H1 (cell line): ENCODE results near the gene NAT8L. TPM values are rescaled to one million over a fixed set of nuclear protein-coding genes. Genes with fewer than 3 reads are reported as not detected.
A peak's percentile ranks its signal among the peaks of the same experiment; 100 is the strongest.

Source experiments
- CTCF ChIA-PET: fragments of 300-600 bp; sonication (Branson Sonifier 250); formaldehyde crosslinking; loops from one replicate; lab custom pipeline; 2021; ENCODE audit not compliant: partially characterized antibody; lab: Charles Lee
- POLR2A ChIA-PET: fragments of 300-600 bp; sonication (Branson Sonifier 250); formaldehyde crosslinking; loops from one replicate; lab custom pipeline; 2021; ENCODE audit warnings: inconsistent platforms; ENCODE audit not compliant: partially characterized antibody; lab: Charles Lee
- DNase-seq, 2 experiments: peaks; one replicate each; pipeline versions ENCODE4 v3.0.0 to v3.0.0-alpha.2; 2010 to 2022; ENCODE audit warnings: low spot score in 2 of 2, low read depth in 1 of 2, mixed read lengths in 1 of 2
- FAIRE-seq: peaks from 2 replicates; lab custom pipeline; 2011; peaks lifted over from hg19 to GRCh38; lab: Jason Lieb, UNC
- H2AFZ ChIP-seq: 2 replicates; pipeline ENCODE4 v1.8.1; 2012; ENCODE audit warnings: low read length, inconsistent platforms
- H2AK5ac ChIP-seq: 2 replicates; pipeline ENCODE4 v1.6.1; 2013; ENCODE audit warnings: low read depth, low read length
- H2BK120ac ChIP-seq: replicated peaks from 2 replicates; pipeline ENCODE3; 2013; ENCODE audit warnings: low read depth, low read length, inconsistent platforms
- H2BK12ac ChIP-seq: 2 replicates; pipeline ENCODE4 v1.6.1; 2013; ENCODE audit warnings: low read depth, low read length
- H2BK15ac ChIP-seq: 2 replicates; pipeline ENCODE4 v1.6.1; 2013; ENCODE audit warnings: low read length
- H2BK20ac ChIP-seq: 2 replicates; pipeline ENCODE4 v1.6.1; 2013; ENCODE audit warnings: low read length
- H2BK5ac ChIP-seq: 2 replicates; pipeline ENCODE4 v1.6.1; 2013; ENCODE audit warnings: low read depth, low read length
- H3K14ac ChIP-seq: 2 replicates; pipeline ENCODE4 v1.6.1; 2013; ENCODE audit warnings: inconsistent platforms; ENCODE audit not compliant: insufficient read length
- H3K18ac ChIP-seq: 2 replicates; pipeline ENCODE4 v1.6.1; 2013; ENCODE audit warnings: low read length; ENCODE audit errors: extremely low read depth
- H3K23ac ChIP-seq: 2 replicates; pipeline ENCODE4 v1.6.1; 2013; ENCODE audit warnings: inconsistent platforms; ENCODE audit not compliant: insufficient read length
- H3K23me2 ChIP-seq: 2 replicates; pipeline ENCODE4 v1.6.1; 2013; ENCODE audit warnings: low read depth, low read length
- H3K27ac ChIP-seq: 2 replicates; pipeline ENCODE4 v1.6.1; 2011; ENCODE audit warnings: low read depth, low read length, inconsistent platforms
- H3K27me3 ChIP-seq, 4 experiments: replicated peaks in 1 of 4; 1 replicate in 1 of 4; 2 replicates in 3 of 4; pipeline versions ENCODE4 v1.6.1 to v1.8.1; 2011 to 2013; ENCODE audit warnings: low read length in 3 of 4, mild to moderate bottlenecking in 3 of 4, inconsistent platforms in 2 of 4, mixed read lengths in 2 of 4, moderate library complexity in 1 of 4; ENCODE audit not compliant: control insufficient read depth in 3 of 4, insufficient read depth in 3 of 4; ENCODE audit errors: extremely low read depth in 1 of 4
- H3K36me3 ChIP-seq, 4 experiments: 2 replicates each; pipeline versions ENCODE4 v1.6.1 to v1.8.1; 2011 to 2013; ENCODE audit warnings: mild to moderate bottlenecking in 4 of 4, low read length in 3 of 4, moderate library complexity in 2 of 4, control low read depth in 1 of 4, inconsistent platforms in 1 of 4; ENCODE audit not compliant: insufficient read depth in 4 of 4, control insufficient read depth in 2 of 4
- H3K4ac ChIP-seq: replicated peaks from 2 replicates; pipeline ENCODE3; 2013; ENCODE audit warnings: low read length, low read depth, mixed read lengths, inconsistent platforms; ENCODE audit not compliant: insufficient read length
- H3K4me1 ChIP-seq, 4 experiments: replicated peaks in 1 of 4; 1 replicate in 1 of 4; 2 replicates in 3 of 4; pipeline versions ENCODE4 v1.6.1 to v1.8.1; 2011 to 2013; ENCODE audit warnings: low read length in 3 of 4, inconsistent platforms in 2 of 4, mixed read lengths in 1 of 4; ENCODE audit not compliant: insufficient read depth in 4 of 4, control insufficient read depth in 3 of 4
- H3K4me2 ChIP-seq, 2 experiments: 2 replicates each; pipeline versions ENCODE4 v1.6.1 to v1.8.1; 2011 to 2013; ENCODE audit warnings: low read depth in 2 of 2, low read length in 2 of 2, control low read depth in 1 of 2, inconsistent platforms in 1 of 2, mild to moderate bottlenecking in 1 of 2; ENCODE audit not compliant: insufficient read depth in 1 of 2
- H3K4me3 ChIP-seq, 4 experiments: fragments of 200-600, 300-600 bp in 1 of 4; sonication (generic), shearing (Covaris generic), sonication (Bioruptor Twin) in 1 of 4; 2 replicates each; pipeline versions ENCODE4 v1.5.1 to v1.8.1; 2011 to 2016; ENCODE audit warnings: low read length in 4 of 4, low read depth in 3 of 4, control low read depth in 2 of 4, inconsistent platforms in 2 of 4, mild to moderate bottlenecking in 2 of 4, mixed read lengths in 1 of 4, moderate library complexity in 1 of 4; ENCODE audit not compliant: insufficient read depth in 2 of 4; ENCODE audit errors: extremely low read depth in 1 of 4
- H3K56ac ChIP-seq: replicated peaks from 2 replicates; pipeline ENCODE3; 2013; ENCODE audit warnings: low read depth, mild to moderate bottlenecking, mixed read lengths, low read length, inconsistent platforms; ENCODE audit not compliant: insufficient read length
- H3K79me1 ChIP-seq: 2 replicates; pipeline ENCODE4 v1.6.1; 2013; ENCODE audit warnings: low read depth, low read length, control low read depth
- H3K79me2 ChIP-seq, 2 experiments: 2 replicates each; pipeline versions ENCODE4 v1.6.1 to v1.8.1; 2012 to 2013; ENCODE audit warnings: low read length in 2 of 2, mild to moderate bottlenecking in 2 of 2, inconsistent platforms in 1 of 2; ENCODE audit not compliant: insufficient read depth in 2 of 2, control insufficient read depth in 1 of 2
- H3K9ac ChIP-seq, 4 experiments: replicated peaks in 1 of 4; 1 replicate in 1 of 4; 2 replicates in 3 of 4; pipeline versions ENCODE4 v1.6.1 to v1.8.1; 2011 to 2013; ENCODE audit warnings: low read depth in 3 of 4, low read length in 3 of 4, control low read depth in 2 of 4, mild to moderate bottlenecking in 2 of 4, moderate library complexity in 2 of 4, inconsistent platforms in 1 of 4; ENCODE audit errors: extremely low read depth in 1 of 4
- H3K9me3 ChIP-seq, 2 experiments: 2 replicates each; pipeline versions ENCODE4 v1.6.1 to v1.8.1; 2012 to 2013; ENCODE audit warnings: mild to moderate bottlenecking in 2 of 2, moderate library complexity in 2 of 2, control low read depth in 1 of 2, inconsistent platforms in 1 of 2, low read depth in 1 of 2, low read length in 1 of 2, mixed read lengths in 1 of 2; ENCODE audit not compliant: insufficient read depth in 2 of 2
- H4K20me1 ChIP-seq, 2 experiments: replicated peaks in 1 of 2; 2 replicates each; pipeline versions ENCODE3 to v1.8.1; 2011 to 2013; ENCODE audit warnings: inconsistent platforms in 2 of 2, low read length in 2 of 2, mild to moderate bottlenecking in 1 of 2; ENCODE audit not compliant: insufficient read depth in 2 of 2, control insufficient read depth in 1 of 2
- H4K5ac ChIP-seq: 2 replicates; pipeline ENCODE4 v1.6.1; 2013; ENCODE audit warnings: low read length, low read depth, mixed read lengths, inconsistent platforms; ENCODE audit not compliant: insufficient read length
- H4K8ac ChIP-seq: 2 replicates; pipeline ENCODE4 v1.8.0; 2013; ENCODE audit warnings: mild to moderate bottlenecking, moderate library complexity, low read length, inconsistent platforms; ENCODE audit not compliant: insufficient read depth; ENCODE audit errors: extremely low read depth
- H4K91ac ChIP-seq: replicated peaks from 2 replicates; pipeline ENCODE3; 2013; ENCODE audit warnings: low read length, mixed read lengths, inconsistent platforms; ENCODE audit not compliant: insufficient read length
- ASH2L ChIP-seq: fragments of 200-600, 300-600 bp; sonication (generic); IDR thresholded peaks from one replicate; pipeline ENCODE4 v1.7.1; 2017; ENCODE audit warnings: low read length
- EZH2 ChIP-seq: fragments of 200-600 bp; sonication (generic); IDR thresholded peaks from 2 replicates; pipeline ENCODE4 v1.7.1; 2012; ENCODE audit warnings: low read depth, mild to moderate bottlenecking, moderate library complexity, low read length, inconsistent platforms; ENCODE audit not compliant: severe bottlenecking
- HDAC2 ChIP-seq, 2 experiments: fragments of 300-600 bp in 1 of 2; sonication (generic) in 1 of 2; IDR thresholded peaks; 2 replicates each; pipeline ENCODE4 v1.6.1; 2011 to 2012; ENCODE audit warnings: low read depth in 2 of 2, low read length in 2 of 2, mild to moderate bottlenecking in 2 of 2, moderate library complexity in 2 of 2, borderline replicate concordance in 1 of 2, inconsistent platforms in 1 of 2
- NRF1 ChIP-seq: IDR thresholded peaks from 2 replicates; pipeline ENCODE4 v1.6.1; 2011; ENCODE audit warnings: mild to moderate bottlenecking, low read depth, low read length, improper control_type of control experiment
- PHF8 ChIP-seq: fragments of 200-600 bp; sonication (generic); conservative IDR thresholded peaks from 2 replicates; pipeline ENCODE4 v1.7.1; 2012; ENCODE audit warnings: low read depth, mild to moderate bottlenecking, inconsistent platforms, low read length, moderate library complexity
- SUZ12 ChIP-seq: fragments of 200-600 bp; sonication (generic); IDR thresholded peaks from 2 replicates; pipeline ENCODE4 v1.6.1; 2012; ENCODE audit warnings: mild to moderate bottlenecking, inconsistent platforms, low read length, moderate library complexity, mixed read lengths
- USF2 ChIP-seq: IDR thresholded peaks from 2 replicates; pipeline ENCODE4 v1.6.1; 2011; ENCODE audit warnings: low read length, improper control_type of control experiment
- YY1 ChIP-seq: IDR thresholded peaks from 2 replicates; pipeline ENCODE4 v1.6.1; 2011; ENCODE audit warnings: low read depth, mild to moderate bottlenecking, low read length
- ZNF274 ChIP-seq: IDR thresholded peaks from 2 replicates; pipeline ENCODE4 v1.7.0; 2012; ENCODE audit warnings: low read length, borderline replicate concordance; ENCODE audit errors: extremely low read depth
- WGBS, 2 experiments: shearing (Covaris generic) in 1 of 2; methylation state at CpG; one replicate each; pipeline versions ENCODE4 v1.1.6 to v1.1.7; 2013 to 2015; ENCODE audit warnings: low lambda C conversion rate in 2 of 2, mixed read lengths in 2 of 2, inconsistent platforms in 1 of 2, low coverage in 1 of 2, missing lambda C conversion rate in 1 of 2; ENCODE audit not compliant: insufficient replicate concordance in 2 of 2, insufficient coverage in 1 of 2, insufficient read length in 1 of 2; ENCODE audit errors: extremely low coverage in 1 of 2, missing lambda C conversion rate in 1 of 2; 5-methylcytosine and 5-hydroxymethylcytosine counted together
- polyA plus RNA-seq, 7 experiments: library from polyadenylated mRNA; depleted of rRNA in 3 of 7; stranded (reverse) in 5 of 7; unstranded in 2 of 7; fragments of >200 nt in 5 of 7; fragments of 200-250 nt in 2 of 7; gene quantifications; 1 replicate in 5 of 7; 2 replicates in 1 of 7; 4 replicates in 1 of 7; pipeline versions ENCODE4 v1.2.1 to v1.2.3, GENCODE V29; 2011 to 2013; ENCODE audit warnings: missing spikeins in 2 of 7, mixed read lengths in 2 of 7
- total RNA-seq: library from RNA; stranded (reverse); fragmentation: NEBNext Ultra II Directional; extraction: Animal tissue kit (Norgen Biotek cat#: 25700); gene quantifications from 2 replicates; pipeline ENCODE4 v1.2.1, GENCODE V29; 2021

Gene NAT8L
- total and polyA plus RNA-seq, 2 of the 8 experiments (the other 6 are each of a cell fraction or from before 2014, with no cell fraction given) = 10.8 TPM

- Histone ChIP-seq H3K4ac (no peak overlapping the region), H3K27me3 (peaks cover 21 to 52% (median 44%) of the 10 kb centered on the region in 4 experiments), H4K91ac (no peak overlapping the region), H3K9ac (no peak overlapping the region), H3K9me3 (peaks cover 0 to 8% of the 10 kb centered on the region in 2 experiments; a peak in 1 of 4 replicates), H2BK120ac (no peak overlapping the region), H3K56ac (no peak overlapping the region), H3K4me1 (peaks cover 0 to 8% (median 3%) of the 10 kb centered on the region in 4 experiments; a peak in 5 of 7 replicates), H3K79me2 (no peaks in the 10 kb centered on the region), H3K23ac (no peak overlapping the region), H3K4me3 (peak overlapping the region; percentile 48 to 72 (median 58)), H3K23me2 (peaks cover 12% of the 10 kb centered on the region; the same call in 1 of the 2 replicates), H2AFZ (no peak overlapping the region), H4K8ac (peak overlapping the region; percentile 84; the same call in 1 of the 2 replicates), H3K27ac (no peak overlapping the region), H3K36me3 (no peaks in the 10 kb centered on the region; a peak in 1 of 8 replicates), H2BK15ac (no peak overlapping the region), H2BK5ac (no peak overlapping the region), H3K18ac (no peak overlapping the region; the same call in 1 of the 2 replicates), H4K20me1 (peaks cover 0 to 10% of the 10 kb centered on the region in 2 experiments), H4K5ac (no peak overlapping the region), H3K14ac (no peak overlapping the region), H2BK20ac (no peak overlapping the region), H2BK12ac (no peak overlapping the region), H3K4me2 (peak overlapping the region; percentile 47 to 73), H3K79me1 (no peaks in the 10 kb centered on the region), H2AK5ac (no peak overlapping the region)
- FAIRE-seq (no peak), DNase-seq (peak; percentile 70 to 98)
- WGBS, 2 experiments = 1% methylated on average over 49 of the region's 94 CpGs; no CpG with 5 or more reads in 1 of the 2 experiments
- ChIA-PET POLR2A (interaction anchor here (0.7 to 1.0 kb wide), 3 partner anchors 9 to 19 kb away, joined by 3 to 4 read pairs (median 3); no protein-coding TSS in a partner anchor), CTCF (no interaction called here)
- TF ChIP-seq PHF8 = 0 out of 2 replicates have a peak, but pooled peaks have one; percentile 9
- TF ChIP-seq EZH2 = peak; percentile 55
- no peak; the same call in 1 of the 2 replicates for TF ChIP-seq SUZ12
- 0 out of 4 replicates have a peak, but pooled peaks of 1 of the 2 experiments have one; percentile 56 for TF ChIP-seq HDAC2 (IDR thresholded peaks at IDR 0.05; ENCODE audit: borderline replicate concordance in 1 of 2, low read depth in 2 of 2, low read length in 2 of 2)
- no peak for TF ChIP-seq USF2
- 0 out of 2 replicates have a peak, but pooled peaks have one; percentile 32 for TF ChIP-seq YY1
- TF ChIP-seq ZNF274 = no peak
- TF ChIP-seq ASH2L = peak; percentile 32
- peak; percentile 87 for TF ChIP-seq NRF1
These were observed 17.6 kb upstream of the NAT8L start for GRCh38 chr4:2041239-2042130.
